Activated CD4-positive, alpha-beta T cell treated with anti-CD3 and anti-CD28 coated beads, Interleukin-2, amount 10 ng/mL, durations not matched to agents 7 days and 5 days (primary cell): ENCODE measurements around the gene POLR1F. TPM values are rescaled to one million over a fixed set of nuclear protein-coding genes. Genes with fewer than 3 reads are reported as not detected.
"Not testable (repeated sequence)": the region's sequence is repeated elsewhere in the genome, so short reads cannot be mapped to it uniquely, and the experiment has no call there.

Experiments
- CTCF ChIA-PET: fragments of 350-600 bp; sonication (Branson Sonifier 250); formaldehyde crosslinking; loops from one replicate; lab custom pipeline; 2021; ENCODE audit warnings: antibody characterized with exemption; lab: Charles Lee
- POLR2A ChIA-PET: fragments of 350-600 bp; sonication (Branson Sonifier 250); formaldehyde crosslinking; loops from one replicate; lab custom pipeline; 2021; ENCODE audit warnings: antibody characterized with exemption; lab: Charles Lee
- DNase-seq: peaks from one replicate; pipeline ENCODE4 v3.0.0-alpha.2; 2020
- H3K27ac Mint-ChIP-seq: one replicate; pipeline ENCODE4 v1.8.0; 2021; ENCODE audit warnings: mild to moderate bottlenecking, moderate library complexity, mixed read lengths
- H3K27me3 Mint-ChIP-seq: one replicate; pipeline ENCODE4 v1.8.0; 2021; ENCODE audit warnings: mixed read lengths
- H3K36me3 Mint-ChIP-seq: one replicate; pipeline ENCODE4 v1.8.0; 2021; ENCODE audit warnings: low read depth, mixed read lengths
- H3K4me1 Mint-ChIP-seq: one replicate; pipeline ENCODE4 v1.8.0; 2021; ENCODE audit warnings: mixed read lengths
- H3K4me3 Mint-ChIP-seq: one replicate; pipeline ENCODE4 v1.8.0; 2021; ENCODE audit warnings: mild to moderate bottlenecking, moderate library complexity, mixed read lengths
- H3K9me3 Mint-ChIP-seq: one replicate; pipeline ENCODE4 v1.8.0; 2021; ENCODE audit warnings: mixed read lengths
- total RNA-seq, 2 experiments: library from RNA; stranded (reverse); gene quantifications; one replicate each; pipeline ENCODE4 v1.2.3, GENCODE V29; 2021

Gene POLR1F
- total RNA-seq, 2 experiments from 2014 or later, result 15.5 to 17.0 TPM

GRCh38 chr7:19701471-19701870 is 7.4 kb downstream of the POLR1F start:
- Mint-ChIP-seq H3K9me3 (no peaks in the 10 kb centered on the region), H3K36me3 (peaks cover 18% of the 10 kb centered on the region), H3K4me3 (no peak overlapping the region), H3K4me1 (peaks cover 6% of the 10 kb centered on the region), H3K27ac (no peak overlapping the region), H3K27me3 (no peaks in the 10 kb centered on the region)
- ChIA-PET POLR2A (no interaction called here), CTCF (interaction anchor here (0.6 to 2.6 kb wide), 2 partner anchors 7 to 1059 kb away, joined by 3 to 18 read pairs; partner anchors contain the start of gene POLR1F)
- DNase-seq, result no peak

DNA sequence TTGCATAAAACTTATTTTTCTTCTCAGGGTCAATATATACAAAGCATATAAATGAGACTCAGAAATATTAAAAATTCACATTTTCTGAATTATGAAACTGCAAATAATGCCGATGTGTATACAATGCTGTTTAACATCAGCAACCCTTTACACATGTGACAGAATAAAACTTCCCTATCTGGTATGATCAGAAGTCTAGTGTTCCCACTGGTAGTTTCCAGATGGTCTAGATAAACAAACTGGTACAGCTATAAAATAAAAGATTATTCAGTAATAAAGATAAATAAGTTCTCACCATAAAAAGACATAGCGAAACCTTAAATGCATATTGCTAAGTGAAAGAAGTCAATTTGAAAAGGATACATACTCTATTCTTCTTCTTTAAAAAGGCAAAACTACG is 7.9 kb downstream of the POLR1F start:
- Mint-ChIP-seq H3K27me3 (no peaks in the 10 kb centered on the region), H3K9me3 (no peaks in the 10 kb centered on the region), H3K36me3 (peaks cover 18% of the 10 kb centered on the region), H3K4me3 (no peak overlapping the region), H3K27ac (no peak overlapping the region), H3K4me1 (peaks cover 2% of the 10 kb centered on the region)
- CTCF ChIA-PET, result interaction anchor here (1.4 to 2.6 kb wide), 2 partner anchors 8 to 13 kb away, joined by 5 to 18 read pairs; partner anchors contain the start of gene POLR1F
- DNase-seq, result no peak
- POLR2A ChIA-PET, result no interaction called here

DNA sequence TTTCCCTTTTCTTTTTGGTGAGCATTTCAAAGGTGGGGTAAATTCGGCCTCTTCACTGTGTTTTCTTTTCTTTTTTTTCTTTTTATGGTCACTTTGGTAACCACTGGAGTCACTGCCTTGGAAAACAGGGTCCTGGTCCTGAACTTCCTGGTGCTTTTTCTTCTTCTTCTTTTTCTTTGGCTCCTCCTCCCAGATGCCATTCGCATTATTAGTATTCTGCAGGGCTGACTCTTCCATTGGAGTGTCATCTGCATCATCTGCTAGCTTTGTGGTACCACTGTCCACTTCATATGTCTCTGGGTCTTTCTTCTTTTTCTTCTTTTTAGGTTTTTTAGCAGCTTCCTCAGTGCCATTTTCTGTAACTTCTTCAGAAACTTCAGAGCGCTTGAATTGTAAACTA is 10.5 kb downstream of the POLR1F start:
- DNase-seq, result no peak

GRCh38 chr7:19696926-19697325 is 11.9 kb downstream of the POLR1F start:
- peaks cover 11% of the 10 kb centered on the region for H3K36me3 Mint-ChIP-seq
- no peaks in the 10 kb centered on the region for H3K27me3 Mint-ChIP-seq
- no peaks in the 10 kb centered on the region for H3K4me1 Mint-ChIP-seq
- ChIA-PET POLR2A (no interaction called here), CTCF (interaction anchor here (2.0 kb wide), 1 partner anchor 12 kb away, joined by 7 read pairs; the partner anchor contains the start of gene POLR1F)
- no peak overlapping the region for H3K4me3 Mint-ChIP-seq
- H3K27ac Mint-ChIP-seq, result no peak overlapping the region
- H3K9me3 Mint-ChIP-seq, result no peaks in the 10 kb centered on the region
- no peak for DNase-seq

More for the DNA sequence above, 10.5 kb downstream of the POLR1F start:
- Mint-ChIP-seq H3K4me1 (no peaks in the 10 kb centered on the region), H3K27me3 (no peaks in the 10 kb centered on the region), H3K4me3 (no peak overlapping the region), H3K9me3 (no peaks in the 10 kb centered on the region), H3K36me3 (peaks cover 19% of the 10 kb centered on the region), H3K27ac (no peak overlapping the region)
- CTCF ChIA-PET, result interaction anchor here (2.0 kb wide), 1 partner anchor 11 kb away, joined by 7 read pairs; the partner anchor contains the start of gene POLR1F
- POLR2A ChIA-PET, result no interaction called here

- Mint-ChIP-seq H3K36me3 (peaks cover 1% of the 10 kb centered on the region), H3K27ac (no peak overlapping the region), H3K4me3 (no peak overlapping the region), H3K27me3 (no peaks in the 10 kb centered on the region), H3K4me1 (no peaks in the 10 kb centered on the region), H3K9me3 (peaks cover 3% of the 10 kb centered on the region)
- DNase-seq, result no peak
- POLR2A ChIA-PET, result no interaction called here
- CTCF ChIA-PET, result interaction anchor here (1.7 kb wide), 1 partner anchor 16 kb away, joined by 7 read pairs; the partner anchor contains the start of gene POLR1F
These were observed 16.6 kb downstream of the POLR1F start for GRCh38 chr7:19692111-19692828.

GRCh38 chr7:19690736-19691135 is 18.1 kb downstream of the POLR1F start:
- Mint-ChIP-seq H3K36me3 (no peaks in the 10 kb centered on the region), H3K4me1 (no peaks in the 10 kb centered on the region), H3K9me3 (peaks cover 3% of the 10 kb centered on the region), H3K27ac (no peak overlapping the region), H3K27me3 (no peaks in the 10 kb centered on the region), H3K4me3 (no peak overlapping the region)
- ChIA-PET POLR2A (no interaction called here), CTCF (no interaction called here)
- no peak for DNase-seq

DNA sequence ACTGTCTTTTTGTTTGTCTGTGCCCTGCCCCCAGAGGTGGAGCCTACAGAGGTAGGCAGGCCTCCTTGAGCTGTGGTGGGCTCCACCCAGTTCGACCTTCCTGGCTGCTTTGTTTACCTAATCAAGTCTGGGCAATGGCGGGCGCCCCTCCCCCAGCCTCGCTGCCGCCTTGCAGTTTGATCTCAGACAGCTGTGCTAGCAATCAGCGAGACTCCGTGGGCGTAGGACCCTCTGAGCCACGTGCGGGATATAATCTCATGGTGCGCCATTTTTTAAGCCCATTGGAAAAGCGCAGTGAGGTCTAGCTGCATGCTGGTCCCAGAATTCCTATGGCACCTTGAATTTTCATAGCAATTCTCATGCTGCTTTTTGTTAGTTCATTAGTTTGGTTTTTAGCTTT is 19.7 kb downstream of the POLR1F start:
- CTCF ChIA-PET, H3K27ac Mint-ChIP-seq, H3K9me3 Mint-ChIP-seq, H3K4me1 Mint-ChIP-seq, POLR2A ChIA-PET, H3K36me3 Mint-ChIP-seq, DNase-seq, H3K4me3 Mint-ChIP-seq, H3K27me3 Mint-ChIP-seq: not testable (repeated sequence)

GRCh38 chr7:19681596-19681995 is 27.2 kb downstream of the POLR1F start:
- H3K4me1 Mint-ChIP-seq, result peaks cover 6% of the 10 kb centered on the region
- H3K9me3 Mint-ChIP-seq, result no peaks in the 10 kb centered on the region
- no peak overlapping the region for H3K27ac Mint-ChIP-seq
- ChIA-PET CTCF (no interaction called here), POLR2A (no interaction called here)
- no peak for DNase-seq
- H3K36me3 Mint-ChIP-seq, result no peaks in the 10 kb centered on the region
- no peak overlapping the region for H3K4me3 Mint-ChIP-seq
- H3K27me3 Mint-ChIP-seq, result no peaks in the 10 kb centered on the region

DNA sequence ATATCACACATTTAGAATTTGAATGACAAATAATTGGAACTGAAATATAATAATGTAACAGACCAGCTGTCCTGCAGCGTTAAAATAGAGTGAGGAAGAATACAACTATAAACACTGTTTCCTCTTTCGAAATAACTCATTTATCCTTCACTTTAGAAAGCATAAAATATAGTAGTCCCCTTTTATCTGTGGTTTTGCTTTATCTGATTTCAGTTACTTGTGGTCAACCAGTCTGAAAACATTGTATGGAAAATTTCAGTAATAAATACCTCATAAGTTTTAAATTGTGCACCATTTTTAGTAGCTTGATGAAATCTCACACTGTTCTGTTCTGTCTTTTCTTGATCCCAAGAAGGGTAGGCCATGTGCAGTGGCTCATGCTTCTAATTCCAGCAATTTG is 31.7 kb downstream of the POLR1F start:
- Mint-ChIP-seq H3K9me3 (no peaks in the 10 kb centered on the region), H3K4me3 (no peak overlapping the region), H3K4me1 (peaks cover 6% of the 10 kb centered on the region), H3K36me3 (no peaks in the 10 kb centered on the region), H3K27ac (no peak overlapping the region), H3K27me3 (no peaks in the 10 kb centered on the region)
- no peak for DNase-seq
- ChIA-PET POLR2A (no interaction called here), CTCF (interaction anchor here (1.0 kb wide), 1 partner anchor 28 kb away, joined by 6 read pairs; no protein-coding TSS in a partner anchor)

- Mint-ChIP-seq H3K9me3 (no peaks in the 10 kb centered on the region), H3K4me3 (no peak overlapping the region), H3K27ac (no peak overlapping the region), H3K27me3 (no peaks in the 10 kb centered on the region), H3K36me3 (no peaks in the 10 kb centered on the region), H3K4me1 (peaks cover 6% of the 10 kb centered on the region)
- DNase-seq, result no peak
- CTCF ChIA-PET, result interaction anchor here (0.6 kb wide), 1 partner anchor 75 kb away, joined by 3 read pairs; no protein-coding TSS in a partner anchor
- POLR2A ChIA-PET, result no interaction called here
These were observed 33.0 kb downstream of the POLR1F start for GRCh38 chr7:19675816-19676215.

DNA sequence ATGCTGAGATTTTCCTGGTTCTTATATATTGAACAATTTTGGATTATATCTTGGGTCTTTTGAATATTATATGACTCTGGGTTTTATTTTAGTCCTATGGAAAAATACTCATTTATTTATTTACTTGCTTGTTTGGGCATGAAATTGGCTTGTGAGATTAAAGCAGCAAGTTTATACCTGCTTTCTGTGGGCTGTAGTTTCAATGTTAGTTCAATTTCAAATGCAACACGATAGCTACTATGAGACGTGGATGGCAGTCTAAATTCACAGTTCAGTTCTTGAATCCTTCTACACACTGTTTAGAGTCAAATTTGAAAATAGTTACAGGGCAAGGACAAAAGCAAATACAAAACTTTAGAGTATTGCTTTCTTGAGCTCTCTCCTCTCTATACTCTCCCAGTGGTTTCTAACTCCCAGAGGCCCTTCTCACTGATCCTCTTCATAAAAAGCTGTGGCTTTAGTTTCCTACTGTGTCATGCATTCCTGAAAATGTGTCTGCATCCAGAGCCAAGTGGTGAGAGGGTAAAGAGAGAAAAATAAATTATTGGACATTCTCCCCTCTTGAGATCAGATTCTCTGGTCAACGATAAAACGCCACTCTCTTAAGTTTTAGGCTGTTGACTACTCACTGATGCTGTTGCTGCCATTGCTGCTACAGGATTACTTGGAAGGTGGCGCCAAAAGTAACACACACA is 34.4 kb downstream of the POLR1F start:
- H3K9me3 Mint-ChIP-seq, result no peaks in the 10 kb centered on the region
- peaks cover 6% of the 10 kb centered on the region for H3K4me1 Mint-ChIP-seq
- no peak overlapping the region for H3K27ac Mint-ChIP-seq
- DNase-seq, result no peak
- H3K36me3 Mint-ChIP-seq, result no peaks in the 10 kb centered on the region
- H3K4me3 Mint-ChIP-seq, result no peak overlapping the region
- CTCF ChIA-PET, result no interaction called here
- no peaks in the 10 kb centered on the region for H3K27me3 Mint-ChIP-seq
- POLR2A ChIA-PET, result no interaction called here

DNA sequence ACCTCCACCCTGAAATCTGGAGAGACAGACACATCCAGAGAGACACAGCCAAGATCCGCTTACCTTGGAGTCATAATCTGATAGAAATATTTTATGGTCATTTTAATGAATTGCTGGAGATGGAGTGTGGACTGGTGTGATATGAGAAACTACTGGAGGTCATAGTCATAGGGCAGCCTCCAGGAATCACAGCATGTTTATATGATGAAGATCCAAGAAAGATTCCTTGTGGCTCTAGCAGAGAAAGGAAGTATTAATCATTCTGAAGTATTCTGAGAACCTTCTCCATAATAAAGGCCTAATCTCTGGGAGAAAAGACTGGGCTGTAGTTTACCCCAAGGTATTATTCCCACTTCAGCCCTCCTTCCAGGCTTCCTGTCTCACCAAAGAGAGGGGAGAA is 38.0 kb downstream of the POLR1F start:
- no peaks in the 10 kb centered on the region for H3K4me1 Mint-ChIP-seq
- no peaks in the 10 kb centered on the region for H3K9me3 Mint-ChIP-seq
- no peak overlapping the region for H3K4me3 Mint-ChIP-seq
- ChIA-PET POLR2A (no interaction called here), CTCF (no interaction called here)
- no peaks in the 10 kb centered on the region for H3K36me3 Mint-ChIP-seq
- H3K27ac Mint-ChIP-seq, result no peak overlapping the region
- no peak for DNase-seq
- peaks cover 3% of the 10 kb centered on the region for H3K27me3 Mint-ChIP-seq

- H3K36me3 Mint-ChIP-seq, result no peaks in the 10 kb centered on the region
- ChIA-PET POLR2A (no interaction called here), CTCF (no interaction called here)
- no peak for DNase-seq
- no peaks in the 10 kb centered on the region for H3K9me3 Mint-ChIP-seq
- H3K4me1 Mint-ChIP-seq, result peaks cover 7% of the 10 kb centered on the region
- peaks cover 13% of the 10 kb centered on the region for H3K27me3 Mint-ChIP-seq
- no peak overlapping the region for H3K4me3 Mint-ChIP-seq
- no peak overlapping the region for H3K27ac Mint-ChIP-seq
These were observed 43.3 kb downstream of the POLR1F start for GRCh38 chr7:19665399-19666008.
